ENCODE data around the gene OSM.

OSM gene

GRCh38 chr22:30227438-30228228 lies 39.0 kb downstream of the OSM start:
- TF ChIP-seq CTCF (IDR thresholded peaks at IDR 0.05): no peak

DNA sequence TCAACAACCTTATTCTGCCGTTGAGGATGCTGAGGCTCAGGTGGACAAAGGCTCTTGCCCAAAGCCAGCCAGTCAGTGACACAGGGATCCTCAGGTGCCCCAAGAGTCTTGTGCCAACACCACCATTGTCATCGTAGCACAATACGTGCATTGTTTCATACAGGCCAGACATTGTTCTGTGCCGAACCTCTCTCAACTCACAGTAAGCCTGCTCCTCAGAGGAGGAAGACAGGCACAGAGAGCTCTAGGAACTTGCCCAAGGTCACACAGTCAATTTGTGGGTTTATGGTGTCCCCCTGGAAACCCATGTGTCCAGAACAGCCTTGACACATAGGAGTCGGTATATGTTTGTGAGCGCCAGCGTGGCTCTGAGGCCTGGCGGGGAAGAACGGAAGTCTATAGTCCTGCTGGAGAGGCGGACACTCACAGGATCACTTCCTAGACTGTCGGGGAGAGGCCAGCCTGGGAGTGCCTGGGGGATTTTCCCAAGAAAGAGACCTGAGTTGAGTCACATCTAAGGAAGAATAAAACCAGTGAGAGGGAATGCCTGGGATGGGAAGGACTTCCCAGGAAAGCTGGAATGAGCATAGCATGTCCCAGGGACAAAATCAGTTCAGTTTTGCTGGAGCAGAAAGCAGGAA lies 40.3 kb downstream of the OSM start:
- TF ChIP-seq CTCF (IDR thresholded peaks at IDR 0.05): no peak

- no peak for TF ChIP-seq CTCF (IDR thresholded peaks at IDR 0.05)
Measured at GRCh38 chr22:30225220-30225927, 41.3 kb downstream of the OSM start.

DNA sequence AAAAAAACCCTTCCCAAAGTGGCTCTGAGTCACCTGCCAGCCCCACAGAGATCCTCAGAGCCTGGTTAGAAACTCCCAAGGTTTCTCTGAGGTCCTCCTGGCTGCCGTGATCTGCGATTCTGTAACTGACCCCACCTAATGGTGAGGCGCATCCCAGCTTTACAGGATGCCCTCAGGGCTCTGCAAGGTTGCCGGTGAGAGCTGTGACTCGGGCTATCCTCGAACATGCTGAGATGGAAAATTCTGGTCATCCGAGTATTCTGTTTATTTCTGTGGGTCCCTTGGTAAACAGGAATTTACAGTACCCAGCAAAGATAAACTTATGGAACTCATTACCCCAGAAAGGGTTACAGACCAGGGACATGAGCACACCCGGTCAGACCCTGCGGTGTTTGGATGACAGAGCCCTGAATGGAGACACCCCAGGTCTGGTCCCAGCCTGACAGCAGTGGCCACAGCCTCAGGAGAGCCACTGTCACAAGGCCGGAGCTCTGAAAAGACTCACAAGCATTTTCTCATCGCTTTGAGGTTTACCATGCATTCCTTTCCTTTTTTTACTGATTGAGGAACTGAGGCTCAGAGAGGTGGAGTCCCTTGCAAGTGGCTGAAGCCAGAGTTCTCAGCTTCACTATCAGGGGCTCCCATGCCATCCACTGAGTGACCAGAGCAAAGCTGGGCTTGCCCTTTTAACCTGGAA lies 42.3 kb downstream of the OSM start:
- no peak for TF ChIP-seq CTCF (IDR thresholded peaks at IDR 0.05)

DNA sequence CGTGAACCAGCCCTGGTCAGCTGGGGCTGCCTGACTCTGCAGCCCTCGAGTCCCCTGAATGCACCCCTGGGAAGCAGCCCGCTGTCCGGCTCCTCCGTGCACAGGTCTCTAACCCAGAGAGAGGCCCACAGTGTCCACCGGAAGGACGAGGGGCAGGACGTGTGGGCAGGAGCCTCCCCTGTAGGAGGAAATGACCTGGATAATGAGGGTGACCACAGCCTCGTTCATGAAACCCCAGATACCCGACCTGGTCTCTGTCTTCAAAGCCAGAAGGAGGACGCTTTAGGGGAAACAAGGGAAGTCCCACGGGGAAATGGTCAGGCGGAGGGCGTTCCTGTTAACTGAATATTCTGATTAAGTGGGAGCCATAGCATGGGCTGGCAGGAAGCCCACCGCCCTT lies 43.3 kb downstream of the OSM start:
- no peak for TF ChIP-seq CTCF (IDR thresholded peaks at IDR 0.05)

DNA sequence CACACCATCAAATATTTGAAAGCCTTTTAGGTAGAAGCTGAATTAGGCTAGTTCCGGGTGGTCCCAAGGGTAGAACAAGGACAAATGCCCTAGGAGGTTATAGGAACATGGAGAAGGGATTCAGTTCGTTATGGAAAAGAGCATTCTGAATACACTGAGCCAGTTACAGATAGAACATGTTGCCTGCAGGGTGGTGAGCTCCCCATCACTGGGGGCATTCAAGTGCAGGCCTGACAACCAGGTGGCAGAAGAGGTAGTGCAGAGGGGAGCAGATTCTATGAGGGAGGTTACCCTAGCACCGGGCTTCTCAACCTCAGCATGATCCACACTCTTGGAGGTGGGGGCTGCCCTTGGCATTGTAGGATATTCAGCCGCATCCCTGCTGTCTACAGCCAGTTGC lies 44.3 kb downstream of the OSM start:
- no peak for TF ChIP-seq CTCF (IDR thresholded peaks at IDR 0.05)
